HEK293T (cell line): ENCODE data around the gene DMRTB1.

ENCODE experiments used
- CTCF ChIA-PET: fragments of 350-600 bp; formaldehyde crosslinking; extraction: SDS; loops from one replicate; lab custom pipeline; 2021; ENCODE audit warnings: antibody characterized with exemption, inconsistent platforms; lab: Yijun Ruan, JAX
- POLR2A ChIA-PET: fragments of 350-600 bp; formaldehyde crosslinking; extraction: SDS; loops from one replicate; lab custom pipeline; 2020; ENCODE audit warnings: antibody characterized with exemption, inconsistent platforms; lab: Yijun Ruan, JAX
- DNase-seq: peaks from one replicate; pipeline ENCODE4 v3.0.0; 2012; ENCODE audit warnings: mixed read lengths; ENCODE audit errors: extremely low spot score
- ARNT ChIP-seq: fragments of 450-650 bp; IDR thresholded peaks from 2 replicates; pipeline ENCODE4 v1.6.1; 2017; ENCODE audit warnings: mild to moderate bottlenecking
- BHLHE40 ChIP-seq: fragments of 450-650 bp; IDR thresholded peaks from 2 replicates; pipeline ENCODE4 v1.6.1; 2016; ENCODE audit warnings: mild to moderate bottlenecking, moderate library complexity, borderline replicate concordance
- CTBP1 ChIP-seq: fragments of 450-650 bp; IDR thresholded peaks from 2 replicates; pipeline ENCODE4 v1.6.1; 2016; ENCODE audit warnings: borderline replicate concordance
- ELF4 ChIP-seq: fragments of 450-650 bp; IDR thresholded peaks from 2 replicates; pipeline ENCODE4 v1.6.1; 2017; ENCODE audit warnings: antibody characterized with exemption
- FOXA1 ChIP-seq: fragments of 450-650 bp; IDR thresholded peaks from 2 replicates; pipeline ENCODE4 v1.6.1; 2016; ENCODE audit warnings: mild to moderate bottlenecking
- FOXK2 ChIP-seq: fragments of 450-650 bp; IDR thresholded peaks from 2 replicates; pipeline ENCODE4 v1.6.1; 2016; ENCODE audit warnings: mild to moderate bottlenecking
- FOXM1 ChIP-seq: fragments of 450-650 bp; IDR thresholded peaks from 2 replicates; pipeline ENCODE4 v1.6.1; 2017; ENCODE audit warnings: mild to moderate bottlenecking, borderline replicate concordance
- HDGF ChIP-seq: fragments of 450-650 bp; IDR thresholded peaks from 2 replicates; pipeline ENCODE4 v1.6.1; 2017; ENCODE audit warnings: antibody characterized with exemption, borderline replicate concordance
- L3MBTL2 ChIP-seq: fragments of 450-650 bp; conservative IDR thresholded peaks from 2 replicates; pipeline ENCODE4 v1.6.1; 2016; ENCODE audit warnings: mild to moderate bottlenecking
- LEF1 ChIP-seq: fragments of 450-650 bp; IDR thresholded peaks from 2 replicates; pipeline ENCODE4 v1.6.1; 2017; ENCODE audit warnings: mild to moderate bottlenecking, borderline replicate concordance
- NFRKB ChIP-seq: fragments of 450-650 bp; IDR thresholded peaks from 2 replicates; pipeline ENCODE4 v1.6.1; 2016; ENCODE audit warnings: mild to moderate bottlenecking, moderate library complexity
- SP1 ChIP-seq: fragments of 450-650 bp; IDR thresholded peaks from 2 replicates; pipeline ENCODE4 v1.6.1; 2017
- SUZ12 ChIP-seq: fragments of 450-650 bp; IDR thresholded peaks from 2 replicates; pipeline ENCODE4 v1.6.1; 2016; ENCODE audit warnings: mild to moderate bottlenecking
- TARDBP ChIP-seq: fragments of 450-650 bp; IDR thresholded peaks from 2 replicates; pipeline ENCODE4 v1.6.1; 2016
- ZNF384 ChIP-seq: fragments of 450-650 bp; IDR thresholded peaks from 2 replicates; pipeline ENCODE4 v1.6.1; 2016
- TF ChIP-seq, protein P1 (sequence below): fragments of 450-650 bp; IDR thresholded peaks from 2 replicates; pipeline ENCODE4 v1.6.1; 2016

The DMRTB1 gene

DNA sequence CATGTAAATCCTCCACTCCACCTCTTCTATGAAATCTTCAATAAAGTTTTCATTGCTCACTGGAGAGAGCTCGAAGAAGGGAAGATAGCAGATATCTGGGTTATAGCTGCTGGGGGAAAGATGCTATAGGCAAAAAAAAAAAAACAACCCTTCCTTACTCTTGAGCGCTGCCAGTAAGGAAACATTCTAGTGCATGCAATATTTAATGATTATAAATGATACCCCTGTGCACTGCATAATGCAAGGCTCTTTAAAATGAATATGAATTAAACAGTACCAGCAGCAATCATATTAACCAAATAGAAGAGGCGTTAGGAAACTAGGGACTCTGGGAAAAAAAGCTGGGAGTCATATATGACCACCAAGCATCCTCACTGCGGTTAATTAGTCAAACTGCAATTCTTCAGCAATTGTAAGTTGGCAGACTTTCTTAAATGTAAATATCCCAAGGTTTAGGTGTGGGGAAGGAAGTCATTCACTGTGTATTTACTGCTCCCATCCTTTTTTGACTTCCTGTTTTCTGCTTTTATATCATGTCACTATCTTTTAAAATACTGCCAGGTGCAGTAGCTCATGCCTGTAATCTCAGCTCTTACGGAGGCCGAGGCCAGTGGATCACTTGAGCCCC lies 3.7 kb upstream of the DMRTB1 start:
- ChIA-PET CTCF (interaction anchor here (1.4 kb wide), 1 partner anchor 30 kb away, joined by 3 read pairs; no protein-coding TSS in a partner anchor), POLR2A (no interaction called here)
- TF ChIP-seq LEF1 (no peak), CTBP1 (no peak), NFRKB (no peak), SP1 (no peak), ELF4 (no peak), TARDBP (no peak), ZNF384 (no peak), FOXM1 (no peak), BHLHE40 (no peak), FOXA1 (no peak), SUZ12 (no peak), ARNT (no peak), FOXK2 (no peak), HDGF (no peak)
- TF ChIP-seq, protein P1, sequence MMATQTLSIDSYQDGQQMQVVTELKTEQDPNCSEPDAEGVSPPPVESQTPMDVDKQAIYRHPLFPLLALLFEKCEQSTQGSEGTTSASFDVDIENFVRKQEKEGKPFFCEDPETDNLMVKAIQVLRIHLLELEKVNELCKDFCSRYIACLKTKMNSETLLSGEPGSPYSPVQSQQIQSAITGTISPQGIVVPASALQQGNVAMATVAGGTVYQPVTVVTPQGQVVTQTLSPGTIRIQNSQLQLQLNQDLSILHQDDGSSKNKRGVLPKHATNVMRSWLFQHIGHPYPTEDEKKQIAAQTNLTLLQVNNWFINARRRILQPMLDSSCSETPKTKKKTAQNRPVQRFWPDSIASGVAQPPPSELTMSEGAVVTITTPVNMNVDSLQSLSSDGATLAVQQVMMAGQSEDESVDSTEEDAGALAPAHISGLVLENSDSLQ = no peak
- no peak for DNase-seq

DNA sequence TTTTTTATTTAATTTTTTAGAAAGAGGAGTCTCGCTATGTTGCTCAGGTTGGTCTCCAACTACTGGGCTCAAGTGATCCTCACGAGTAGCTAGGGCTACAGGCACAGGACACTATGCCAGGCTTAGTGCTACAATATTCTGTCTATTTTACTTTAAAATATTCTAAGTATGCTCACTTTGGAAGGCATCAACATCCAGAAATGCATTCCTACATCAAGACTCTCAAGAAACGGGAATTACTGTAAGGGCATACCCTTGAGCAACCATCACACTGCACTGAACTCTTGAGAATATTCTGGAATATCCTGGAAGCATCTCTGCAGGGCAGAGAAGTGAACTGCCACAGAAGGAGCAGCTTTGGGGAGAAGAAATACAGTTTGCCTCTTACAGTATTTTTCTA lies 565 bp upstream of the DMRTB1 start:
- DNase-seq = no peak
- POLR2A ChIA-PET = no interaction called here
- CTCF ChIA-PET = interaction anchor here (0.9 kb wide), 1 partner anchor 9 kb away, joined by 3 read pairs; no protein-coding TSS in a partner anchor
- no peak for TF ChIP-seq SP1
- no peak for TF ChIP-seq FOXK2
- TF ChIP-seq ZNF384 = no peak
- TF ChIP-seq, protein P1 = no peak
- TF ChIP-seq L3MBTL2 = no peak
- TF ChIP-seq BHLHE40 = no peak
- no peak for TF ChIP-seq CTBP1
- no peak for TF ChIP-seq FOXA1
- TF ChIP-seq SUZ12 = no peak
- no peak for TF ChIP-seq ELF4
- TF ChIP-seq FOXM1 = no peak
- TF ChIP-seq ARNT = no peak

DNA sequence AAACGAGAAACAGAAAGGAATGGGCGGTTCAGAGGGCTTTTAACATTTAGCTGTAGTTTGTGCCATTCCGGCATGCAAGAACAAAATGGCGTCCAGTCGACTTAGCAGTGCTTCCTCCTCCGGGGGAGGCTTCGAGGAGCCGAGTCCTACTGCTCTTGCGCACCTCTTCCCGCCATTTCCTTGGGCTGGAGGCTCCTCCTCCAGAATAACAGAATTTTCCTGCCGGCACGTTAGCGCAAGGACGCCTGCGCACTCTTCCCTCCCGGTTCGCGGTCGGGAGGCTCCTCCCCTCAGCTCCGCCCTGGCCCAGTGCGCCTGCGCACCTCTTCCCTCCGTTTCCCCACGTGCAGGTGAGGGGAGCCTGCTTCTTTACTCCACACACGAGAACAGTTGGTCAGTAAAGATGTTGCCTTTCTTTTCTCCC lies 1.0 kb downstream of the DMRTB1 start:
- ChIA-PET POLR2A (no interaction called here), CTCF (no interaction called here)
- no peak for TF ChIP-seq ELF4
- TF ChIP-seq L3MBTL2 = no peak
- TF ChIP-seq, protein P1 = no peak
- no peak for TF ChIP-seq TARDBP
- no peak for TF ChIP-seq FOXM1
- TF ChIP-seq SP1 = no peak
- no peak for DNase-seq

DNA sequence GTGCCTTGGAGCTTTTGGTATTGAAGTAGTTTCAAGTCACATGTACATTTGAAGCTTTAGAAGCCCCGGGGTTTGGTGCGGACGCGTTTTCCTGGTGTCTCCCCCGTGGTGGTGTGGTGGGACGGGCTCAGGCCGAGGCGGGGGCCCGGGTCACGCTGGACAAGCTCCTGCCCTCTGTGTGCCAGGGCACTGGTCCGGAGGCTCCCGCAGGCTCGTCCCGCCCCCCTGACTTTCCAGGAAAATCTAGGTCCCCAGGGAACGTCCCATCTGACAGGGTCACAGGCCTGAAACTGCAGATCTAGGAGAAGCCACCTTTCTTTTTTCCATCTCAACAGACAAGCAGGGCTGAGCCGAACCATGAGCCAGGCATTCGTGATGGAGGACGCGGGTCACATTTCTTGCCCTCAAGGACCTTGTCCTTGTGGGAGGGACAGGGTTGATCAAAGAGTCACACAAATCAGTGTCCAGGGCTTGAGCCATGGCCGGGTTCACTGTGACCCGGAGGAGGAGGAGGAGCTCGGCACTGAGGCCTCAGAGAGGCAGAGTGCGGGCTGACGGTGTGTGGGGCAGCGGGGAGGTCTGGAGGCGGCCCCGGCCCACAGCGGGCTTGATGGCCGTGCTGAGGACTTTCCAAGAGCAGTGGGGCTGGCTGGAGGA lies 1.6 kb downstream of the DMRTB1 start:
- POLR2A ChIA-PET = no interaction called here
- CTCF ChIA-PET = interaction anchor here (0.6 kb wide), 1 partner anchor 12 kb away, joined by 3 read pairs; no protein-coding TSS in a partner anchor
- DNase-seq = no peak
- TF ChIP-seq ARNT (no peak), HDGF (no peak), L3MBTL2 (no peak), FOXK2 (no peak), BHLHE40 (no peak), FOXM1 (no peak), TARDBP (no peak)
- TF ChIP-seq, protein P1 = no peak

DNA sequence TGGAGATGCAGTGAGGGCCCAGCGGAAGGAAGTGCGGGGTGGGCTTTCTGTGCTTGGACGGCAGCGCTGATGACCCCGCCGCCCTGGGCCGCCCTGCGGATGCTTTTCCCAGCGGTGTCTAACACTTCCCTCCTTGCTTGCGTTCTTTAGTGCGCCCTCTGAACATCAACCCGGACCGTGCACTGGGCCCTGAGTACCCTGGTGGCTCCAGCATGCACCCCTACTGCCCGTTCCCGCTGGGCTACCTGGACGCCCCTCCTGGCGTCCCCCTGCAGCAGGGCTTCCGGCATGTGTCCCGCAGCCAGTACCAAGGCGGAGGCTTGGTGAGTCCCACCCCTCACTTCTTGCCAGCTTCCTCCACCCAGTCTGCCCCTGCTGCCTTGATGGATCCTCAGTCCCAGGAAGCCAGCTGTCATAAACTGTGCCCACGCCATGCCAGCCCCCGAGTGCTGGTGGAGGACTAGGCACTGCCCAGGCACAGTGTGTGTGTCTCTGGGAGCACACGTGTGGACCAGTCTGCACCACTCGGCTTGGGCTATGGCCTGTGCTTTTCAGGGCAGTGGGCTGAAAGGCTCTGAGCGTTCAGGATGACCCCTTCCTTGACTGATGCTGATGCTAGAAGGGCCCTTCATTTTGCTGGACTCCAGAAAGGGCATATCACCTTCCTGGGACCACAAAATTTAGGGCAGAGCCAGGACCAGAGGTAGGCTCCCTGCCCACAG lies 2.3 kb downstream of the DMRTB1 start:
- CTCF ChIA-PET = interaction anchor here (0.6 to 1.1 kb wide), 3 partner anchors 13 to 254 kb away, joined by 3 read pairs; no protein-coding TSS in a partner anchor
- DNase-seq = no peak
- POLR2A ChIA-PET = no interaction called here
- TF ChIP-seq FOXM1 (no peak), SP1 (no peak), ARNT (no peak), CTBP1 (no peak), LEF1 (no peak), FOXK2 (no peak), ZNF384 (no peak), NFRKB (no peak), BHLHE40 (no peak), SUZ12 (no peak), ELF4 (no peak), FOXA1 (no peak), L3MBTL2 (no peak), HDGF (no peak), TARDBP (no peak)
- TF ChIP-seq, protein P1 = no peak
